ENCODE measurements around the gene MUC4. TPM values are rescaled to one million over a fixed set of nuclear protein-coding genes. Genes with fewer than 3 reads are reported as not detected.

Gene MUC4
- total and polyA plus RNA-seq, 3 donors from 2014 or later, result 1.8 to 4.7 (median 4.0) TPM

DNA sequence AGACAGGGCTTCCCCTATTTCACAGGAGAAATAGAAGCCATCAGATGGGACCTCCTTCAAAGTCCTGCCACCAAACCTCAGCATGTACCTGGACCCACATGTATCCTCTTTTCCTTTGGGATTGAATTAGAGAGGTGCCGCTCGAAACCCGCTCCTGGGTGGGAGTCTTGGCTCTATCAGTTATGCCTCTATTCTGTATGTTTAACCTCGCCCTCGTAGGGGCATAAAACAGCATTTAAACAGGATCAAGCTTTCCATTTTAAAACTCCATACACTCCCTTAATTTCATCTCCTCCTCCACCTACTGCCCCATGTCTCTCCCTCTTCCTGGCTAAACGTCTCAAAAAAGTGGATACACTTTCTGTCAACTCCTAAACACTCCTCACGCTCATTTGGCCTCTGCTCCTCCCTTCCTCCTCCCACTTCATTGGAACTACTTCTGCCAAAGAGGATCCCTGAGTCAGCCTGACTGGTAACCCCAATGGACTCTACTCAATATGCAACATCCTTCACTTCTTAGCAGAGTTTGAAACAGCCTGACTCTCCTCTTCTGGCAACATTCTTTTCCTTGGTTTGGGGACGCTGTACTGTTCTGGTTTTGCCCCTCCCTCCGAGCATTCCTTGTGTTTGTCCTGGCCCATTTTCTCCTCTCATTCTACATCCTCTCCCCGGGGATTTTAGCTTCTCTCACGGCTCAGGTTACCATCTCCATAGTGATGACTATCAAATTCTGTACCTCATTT lies 114.0 kb downstream of the MUC4 start:
- TF ChIP-seq, protein P1, sequence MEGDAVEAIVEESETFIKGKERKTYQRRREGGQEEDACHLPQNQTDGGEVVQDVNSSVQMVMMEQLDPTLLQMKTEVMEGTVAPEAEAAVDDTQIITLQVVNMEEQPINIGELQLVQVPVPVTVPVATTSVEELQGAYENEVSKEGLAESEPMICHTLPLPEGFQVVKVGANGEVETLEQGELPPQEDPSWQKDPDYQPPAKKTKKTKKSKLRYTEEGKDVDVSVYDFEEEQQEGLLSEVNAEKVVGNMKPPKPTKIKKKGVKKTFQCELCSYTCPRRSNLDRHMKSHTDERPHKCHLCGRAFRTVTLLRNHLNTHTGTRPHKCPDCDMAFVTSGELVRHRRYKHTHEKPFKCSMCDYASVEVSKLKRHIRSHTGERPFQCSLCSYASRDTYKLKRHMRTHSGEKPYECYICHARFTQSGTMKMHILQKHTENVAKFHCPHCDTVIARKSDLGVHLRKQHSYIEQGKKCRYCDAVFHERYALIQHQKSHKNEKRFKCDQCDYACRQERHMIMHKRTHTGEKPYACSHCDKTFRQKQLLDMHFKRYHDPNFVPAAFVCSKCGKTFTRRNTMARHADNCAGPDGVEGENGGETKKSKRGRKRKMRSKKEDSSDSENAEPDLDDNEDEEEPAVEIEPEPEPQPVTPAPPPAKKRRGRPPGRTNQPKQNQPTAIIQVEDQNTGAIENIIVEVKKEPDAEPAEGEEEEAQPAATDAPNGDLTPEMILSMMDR (IDR thresholded peaks at IDR 0.05), result no peak
- no peak for TF ChIP-seq POLR2A (IDR thresholded peaks at IDR 0.05)
- WGBS, 2 donors, result 66 to 70% methylated on average over 11 of the region's 11 CpGs
- H3K9me3 ChIP-seq, result no peaks in the 10 kb centered on the region
- H3K27me3 ChIP-seq, result no peaks in the 10 kb centered on the region
- H3K36me3 ChIP-seq (ENCODE audit: low read depth, missing control alignments), result no peaks in the 10 kb centered on the region
- no peak for DNase-seq
- intact Hi-C loops (cut with DNase I; ENCODE audit: low total_unique reads), result no loop called here
- H3K27ac ChIP-seq, result no peak overlapping the region
- H3K4me3 ChIP-seq, result no peak overlapping the region
- H3K4me1 ChIP-seq, result peaks cover 24% of the 10 kb centered on the region

MicroRNA genes within 50 kb of the gene (microRNA counts, 767-probe panel; counts per million panel counts)
- microRNA hsa-miR-570-3p, result 0 to 152 counts per million in 2 donors

Small RNAs within 50 kb of the gene (microRNA-seq; reads per million reads assigned to microRNA genes)
- 0 reads per million in 2 donors for gene MIR570 (ENCODE audit: borderline number of aligned reads in 2 of 2, borderline replicate concordance in 1 of 2)

Small RNAs within 50 kb of the gene (small RNA-seq; reads per million reads assigned to genes)
- 0 reads per million in 2 donors for gene MIR570

Other genes starting within 250 kb of the MUC4 start
- gene APOD, start 228.0 kb downstream of the MUC4 start, total RNA-seq, result 10 to 100 TPM; 55.0 to 83.9 TPM
- 99.8 TPM for gene APOD, start 228.0 kb downstream of the MUC4 start, polyA plus RNA-seq (ENCODE audit: insufficient read depth, low read depth, low replicate concordance)
- gene MUC20, start 91.0 kb downstream of the MUC4 start, total RNA-seq, result 10 to 100 TPM; 13.8 to 16.2 TPM
- 10.3 TPM for gene MUC20, start 91.0 kb downstream of the MUC4 start, polyA plus RNA-seq (ENCODE audit: insufficient read depth, low read depth, low replicate concordance)
- 10 to 100 TPM; 71.4 to 71.6 TPM for gene TNK2, start 96.6 kb upstream of the MUC4 start, total RNA-seq
- gene TNK2, start 96.6 kb upstream of the MUC4 start, polyA plus RNA-seq (ENCODE audit: insufficient read depth, low read depth, low replicate concordance), result 43.9 TPM

Data from testis (tissue), 3 donors.